HepG2 (cell line): ENCODE measurements around the gene TMEM134. TPM values are rescaled to one million over a fixed set of nuclear protein-coding genes. Genes with fewer than 3 reads are reported as not detected.

Source experiments
- AGO2 ChIP-seq: fragments of 200-400 bp; formaldehyde crosslinking; optimal IDR thresholded peaks from 2 replicates; pipeline ENCODE3; 2017; ENCODE audit warnings: mild to moderate bottlenecking, low read depth, low read length, moderate library complexity
- DR1 ChIP-seq: sonication (generic); formaldehyde crosslinking; IDR thresholded peaks from 2 replicates; pipeline ENCODE4 v1.8.0; 2021; ENCODE audit warnings: mild to moderate bottlenecking, missing genetic modification reagents, inconsistent platforms
- GABPB1 ChIP-seq: IDR thresholded peaks from 2 replicates; pipeline ENCODE4 v1.6.1; 2016; ENCODE audit warnings: mild to moderate bottlenecking, missing genetic modification reagents, moderate library complexity, missing compliant biosample characterization
- KMT2A ChIP-seq: sonication (generic); formaldehyde crosslinking; IDR thresholded peaks from 2 replicates; pipeline ENCODE4 v1.4.0; 2020; ENCODE audit warnings: missing genetic modification reagents
- NFYC ChIP-seq: IDR thresholded peaks from 2 replicates; pipeline ENCODE4 v1.6.1; 2016; ENCODE audit warnings: missing genetic modification reagents, missing compliant biosample characterization
- PHF8 ChIP-seq: sonication (generic); formaldehyde crosslinking; IDR thresholded peaks from 2 replicates; pipeline ENCODE4 v1.5.0; 2020; ENCODE audit warnings: missing genetic modification reagents
- SMAD9 ChIP-seq: sonication (generic); formaldehyde crosslinking; IDR thresholded peaks from 2 replicates; pipeline ENCODE4 v1.5.1; 2020; ENCODE audit warnings: mild to moderate bottlenecking, missing genetic modification reagents
- SRY ChIP-seq: sonication (generic); formaldehyde crosslinking; IDR thresholded peaks from 2 replicates; pipeline ENCODE4 v1.8.0; 2022; ENCODE audit warnings: mild to moderate bottlenecking, missing genetic modification reagents
- ZFP37 ChIP-seq: sonication (generic); formaldehyde crosslinking; IDR thresholded peaks from 2 replicates; pipeline ENCODE4 v1.4.0; 2020; ENCODE audit warnings: missing genetic modification reagents, borderline replicate concordance
- ZNF484 ChIP-seq: sonication (generic); formaldehyde crosslinking; IDR thresholded peaks from 2 replicates; pipeline ENCODE4 v1.5.1; 2020; ENCODE audit warnings: mild to moderate bottlenecking, low read depth, missing genetic modification reagents, borderline replicate concordance
- ZNF547 ChIP-seq: sonication (generic); formaldehyde crosslinking; IDR thresholded peaks from 2 replicates; pipeline ENCODE4 v1.5.1; 2020; ENCODE audit warnings: mild to moderate bottlenecking, missing genetic modification reagents
- ZNF616 ChIP-seq: sonication (generic); formaldehyde crosslinking; IDR thresholded peaks from 2 replicates; pipeline ENCODE4 v1.5.0; 2020; ENCODE audit warnings: low read depth, mild to moderate bottlenecking, missing genetic modification reagents
- ZNF7 ChIP-seq: IDR thresholded peaks from 2 replicates; pipeline ENCODE4 v1.6.1; 2016; ENCODE audit warnings: missing biosample characterization, missing genetic modification reagents
- polyA plus RNA-seq, 8 experiments: library from polyadenylated mRNA; depleted of rRNA in 3 of 8; stranded (reverse) in 7 of 8; unstranded in 1 of 8; fragments of >200 nt; fragmentation: Illumina TruSeq in 4 of 8; extraction: Trizol in 4 of 8; gene quantifications; 2 replicates each; pipeline versions ENCODE4 v1.2.1 to v1.2.3, GENCODE V29; 2011 to 2016; ENCODE audit warnings: low read depth in 4 of 8, missing spikeins in 1 of 8, mixed read lengths in 1 of 8; ENCODE audit not compliant: insufficient read depth in 1 of 8
- total RNA-seq, 5 experiments: library from RNA; depleted of rRNA; stranded (reverse); fragments of >200 nt; fragmentation: Illumina TruSeq; extraction: Trizol; gene quantifications; 2 replicates each; pipeline ENCODE4 v1.2.3, GENCODE V29; 2016; ENCODE audit warnings: low read depth in 1 of 5
- TF ChIP-seq, protein P1 (sequence below): sonication (generic); formaldehyde crosslinking; IDR thresholded peaks from 2 replicates; pipeline ENCODE4 v1.5.1; 2020; ENCODE audit warnings: mild to moderate bottlenecking, missing genetic modification reagents, moderate library complexity
- TF ChIP-seq, protein P2 (sequence below): sonication (generic); formaldehyde crosslinking; IDR thresholded peaks from 2 replicates; pipeline ENCODE4 v1.9.0; 2021; ENCODE audit warnings: mild to moderate bottlenecking, missing genetic modification reagents
- TF ChIP-seq, protein P3 (sequence below), 2 experiments: sonication (generic) in 1 of 2; formaldehyde crosslinking in 1 of 2; IDR thresholded peaks; 2 replicates each; pipeline versions ENCODE4 v1.5.1 to v1.6.1; 2011 to 2020; ENCODE audit warnings: borderline replicate concordance in 1 of 2, low read depth in 1 of 2, low read length in 1 of 2, mild to moderate bottlenecking in 1 of 2, missing genetic modification reagents in 1 of 2, moderate library complexity in 1 of 2

Gene TMEM134
- total and polyA plus RNA-seq, 2 of the 13 experiments (the other 11 are each of a cell fraction or from before 2014, with no cell fraction given), result 6.9 to 26.9 TPM

DNA sequence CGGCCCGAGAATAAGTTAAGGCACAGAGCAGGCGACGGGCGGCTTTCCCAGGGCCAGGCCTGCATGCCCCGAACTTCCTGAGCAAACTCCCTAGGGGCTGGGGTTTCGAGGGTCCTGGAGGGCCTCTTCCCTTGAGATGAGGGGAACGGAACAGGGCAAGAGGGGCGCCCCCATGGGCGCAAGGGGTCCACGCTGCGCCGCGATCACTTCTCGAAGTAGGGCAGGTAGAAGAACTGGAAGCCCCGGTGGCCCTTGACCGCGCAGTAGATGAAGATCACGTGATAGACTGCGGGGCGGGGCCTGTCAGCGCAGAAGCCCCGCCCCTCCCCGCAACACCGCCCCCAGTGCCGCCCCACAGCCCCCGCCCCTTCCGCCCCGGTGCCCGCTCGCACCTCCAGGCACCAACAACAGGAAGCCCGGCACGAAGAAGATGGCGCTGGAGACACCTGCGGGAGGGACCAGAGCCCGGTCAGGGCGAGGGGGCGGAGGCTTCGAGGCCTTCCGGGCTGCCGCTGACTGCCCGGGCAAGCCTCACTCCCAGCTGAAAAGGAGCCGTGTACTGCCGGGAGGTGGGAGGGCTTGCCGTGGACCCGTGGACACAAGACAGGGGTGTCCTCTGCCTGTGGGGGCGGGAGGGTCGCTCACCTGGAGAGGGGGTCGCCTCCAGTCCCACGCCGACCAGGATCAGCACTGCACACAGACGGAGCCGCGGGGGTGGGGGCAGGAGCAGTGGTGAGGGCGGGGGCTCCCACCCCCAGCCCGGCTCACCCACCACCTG, 4.5 kb downstream of the TMEM134 start (continued):
- TF ChIP-seq, protein P1, sequence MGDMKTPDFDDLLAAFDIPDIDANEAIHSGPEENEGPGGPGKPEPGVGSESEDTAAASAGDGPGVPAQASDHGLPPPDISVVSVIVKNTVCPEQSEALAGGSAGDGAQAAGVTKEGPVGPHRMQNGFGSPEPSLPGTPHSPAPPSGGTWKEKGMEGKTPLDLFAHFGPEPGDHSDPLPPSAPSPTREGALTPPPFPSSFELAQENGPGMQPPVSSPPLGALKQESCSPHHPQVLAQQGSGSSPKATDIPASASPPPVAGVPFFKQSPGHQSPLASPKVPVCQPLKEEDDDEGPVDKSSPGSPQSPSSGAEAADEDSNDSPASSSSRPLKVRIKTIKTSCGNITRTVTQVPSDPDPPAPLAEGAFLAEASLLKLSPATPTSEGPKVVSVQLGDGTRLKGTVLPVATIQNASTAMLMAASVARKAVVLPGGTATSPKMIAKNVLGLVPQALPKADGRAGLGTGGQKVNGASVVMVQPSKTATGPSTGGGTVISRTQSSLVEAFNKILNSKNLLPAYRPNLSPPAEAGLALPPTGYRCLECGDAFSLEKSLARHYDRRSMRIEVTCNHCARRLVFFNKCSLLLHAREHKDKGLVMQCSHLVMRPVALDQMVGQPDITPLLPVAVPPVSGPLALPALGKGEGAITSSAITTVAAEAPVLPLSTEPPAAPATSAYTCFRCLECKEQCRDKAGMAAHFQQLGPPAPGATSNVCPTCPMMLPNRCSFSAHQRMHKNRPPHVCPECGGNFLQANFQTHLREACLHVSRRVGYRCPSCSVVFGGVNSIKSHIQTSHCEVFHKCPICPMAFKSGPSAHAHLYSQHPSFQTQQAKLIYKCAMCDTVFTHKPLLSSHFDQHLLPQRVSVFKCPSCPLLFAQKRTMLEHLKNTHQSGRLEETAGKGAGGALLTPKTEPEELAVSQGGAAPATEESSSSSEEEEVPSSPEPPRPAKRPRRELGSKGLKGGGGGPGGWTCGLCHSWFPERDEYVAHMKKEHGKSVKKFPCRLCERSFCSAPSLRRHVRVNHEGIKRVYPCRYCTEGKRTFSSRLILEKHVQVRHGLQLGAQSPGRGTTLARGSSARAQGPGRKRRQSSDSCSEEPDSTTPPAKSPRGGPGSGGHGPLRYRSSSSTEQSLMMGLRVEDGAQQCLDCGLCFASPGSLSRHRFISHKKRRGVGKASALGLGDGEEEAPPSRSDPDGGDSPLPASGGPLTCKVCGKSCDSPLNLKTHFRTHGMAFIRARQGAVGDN (CRISPR knock-in tag), result peak; percentile 88
- TF ChIP-seq ZNF7 (no peak), NFYC (CRISPR knock-in tag) (no peak), ZNF484 (CRISPR knock-in tag) (no peak), DR1 (CRISPR knock-in tag) (peak; percentile 44; the same call in 1 of the 2 replicates), SMAD9 (CRISPR knock-in tag) (peak; percentile 38; the same call in 1 of the 2 replicates), AGO2 (no peak), ZFP37 (CRISPR knock-in tag) (0 out of 2 replicates have a peak, but pooled peaks have one; percentile 12), SRY (peak; percentile 4; the same call in 1 of the 2 replicates), PHF8 (peak; percentile 68), ZNF547 (peak; percentile 46; the same call in 1 of the 2 replicates), ZNF616 (CRISPR knock-in tag) (no peak), KMT2A (CRISPR knock-in tag) (peak; percentile 57; the same call in 1 of the 2 replicates), GABPB1 (CRISPR knock-in tag) (peak; percentile 87)
- TF ChIP-seq, protein P2, sequence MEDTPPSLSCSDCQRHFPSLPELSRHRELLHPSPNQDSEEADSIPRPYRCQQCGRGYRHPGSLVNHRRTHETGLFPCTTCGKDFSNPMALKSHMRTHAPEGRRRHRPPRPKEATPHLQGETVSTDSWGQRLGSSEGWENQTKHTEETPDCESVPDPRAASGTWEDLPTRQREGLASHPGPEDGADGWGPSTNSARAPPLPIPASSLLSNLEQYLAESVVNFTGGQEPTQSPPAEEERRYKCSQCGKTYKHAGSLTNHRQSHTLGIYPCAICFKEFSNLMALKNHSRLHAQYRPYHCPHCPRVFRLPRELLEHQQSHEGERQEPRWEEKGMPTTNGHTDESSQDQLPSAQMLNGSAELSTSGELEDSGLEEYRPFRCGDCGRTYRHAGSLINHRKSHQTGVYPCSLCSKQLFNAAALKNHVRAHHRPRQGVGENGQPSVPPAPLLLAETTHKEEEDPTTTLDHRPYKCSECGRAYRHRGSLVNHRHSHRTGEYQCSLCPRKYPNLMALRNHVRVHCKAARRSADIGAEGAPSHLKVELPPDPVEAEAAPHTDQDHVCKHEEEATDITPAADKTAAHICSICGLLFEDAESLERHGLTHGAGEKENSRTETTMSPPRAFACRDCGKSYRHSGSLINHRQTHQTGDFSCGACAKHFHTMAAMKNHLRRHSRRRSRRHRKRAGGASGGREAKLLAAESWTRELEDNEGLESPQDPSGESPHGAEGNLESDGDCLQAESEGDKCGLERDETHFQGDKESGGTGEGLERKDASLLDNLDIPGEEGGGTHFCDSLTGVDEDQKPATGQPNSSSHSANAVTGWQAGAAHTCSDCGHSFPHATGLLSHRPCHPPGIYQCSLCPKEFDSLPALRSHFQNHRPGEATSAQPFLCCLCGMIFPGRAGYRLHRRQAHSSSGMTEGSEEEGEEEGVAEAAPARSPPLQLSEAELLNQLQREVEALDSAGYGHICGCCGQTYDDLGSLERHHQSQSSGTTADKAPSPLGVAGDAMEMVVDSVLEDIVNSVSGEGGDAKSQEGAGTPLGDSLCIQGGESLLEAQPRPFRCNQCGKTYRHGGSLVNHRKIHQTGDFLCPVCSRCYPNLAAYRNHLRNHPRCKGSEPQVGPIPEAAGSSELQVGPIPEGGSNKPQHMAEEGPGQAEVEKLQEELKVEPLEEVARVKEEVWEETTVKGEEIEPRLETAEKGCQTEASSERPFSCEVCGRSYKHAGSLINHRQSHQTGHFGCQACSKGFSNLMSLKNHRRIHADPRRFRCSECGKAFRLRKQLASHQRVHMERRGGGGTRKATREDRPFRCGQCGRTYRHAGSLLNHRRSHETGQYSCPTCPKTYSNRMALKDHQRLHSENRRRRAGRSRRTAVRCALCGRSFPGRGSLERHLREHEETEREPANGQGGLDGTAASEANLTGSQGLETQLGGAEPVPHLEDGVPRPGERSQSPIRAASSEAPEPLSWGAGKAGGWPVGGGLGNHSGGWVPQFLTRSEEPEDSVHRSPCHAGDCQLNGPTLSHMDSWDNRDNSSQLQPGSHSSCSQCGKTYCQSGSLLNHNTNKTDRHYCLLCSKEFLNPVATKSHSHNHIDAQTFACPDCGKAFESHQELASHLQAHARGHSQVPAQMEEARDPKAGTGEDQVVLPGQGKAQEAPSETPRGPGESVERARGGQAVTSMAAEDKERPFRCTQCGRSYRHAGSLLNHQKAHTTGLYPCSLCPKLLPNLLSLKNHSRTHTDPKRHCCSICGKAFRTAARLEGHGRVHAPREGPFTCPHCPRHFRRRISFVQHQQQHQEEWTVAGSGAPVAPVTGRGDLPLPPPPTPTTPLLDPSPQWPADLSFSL (CRISPR knock-in tag), result no peak
- TF ChIP-seq, protein P3, sequence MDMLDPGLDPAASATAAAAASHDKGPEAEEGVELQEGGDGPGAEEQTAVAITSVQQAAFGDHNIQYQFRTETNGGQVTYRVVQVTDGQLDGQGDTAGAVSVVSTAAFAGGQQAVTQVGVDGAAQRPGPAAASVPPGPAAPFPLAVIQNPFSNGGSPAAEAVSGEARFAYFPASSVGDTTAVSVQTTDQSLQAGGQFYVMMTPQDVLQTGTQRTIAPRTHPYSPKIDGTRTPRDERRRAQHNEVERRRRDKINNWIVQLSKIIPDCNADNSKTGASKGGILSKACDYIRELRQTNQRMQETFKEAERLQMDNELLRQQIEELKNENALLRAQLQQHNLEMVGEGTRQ (IDR thresholded peaks at IDR 0.05; ENCODE audit: low read depth, low read length), result peak; percentile 81
- TF ChIP-seq, protein P3 (CRISPR knock-in tag; IDR thresholded peaks at IDR 0.05; ENCODE audit: borderline replicate concordance), result no peak; the same call in 1 of the 2 replicates
